ENCODE measurements around the gene FBXW2. TPM values are rescaled to one million over a fixed set of nuclear protein-coding genes. Genes with fewer than 3 reads are reported as not detected.
A peak's percentile ranks its signal among the peaks of the same experiment; 100 is the strongest.

Gene FBXW2, protein sequence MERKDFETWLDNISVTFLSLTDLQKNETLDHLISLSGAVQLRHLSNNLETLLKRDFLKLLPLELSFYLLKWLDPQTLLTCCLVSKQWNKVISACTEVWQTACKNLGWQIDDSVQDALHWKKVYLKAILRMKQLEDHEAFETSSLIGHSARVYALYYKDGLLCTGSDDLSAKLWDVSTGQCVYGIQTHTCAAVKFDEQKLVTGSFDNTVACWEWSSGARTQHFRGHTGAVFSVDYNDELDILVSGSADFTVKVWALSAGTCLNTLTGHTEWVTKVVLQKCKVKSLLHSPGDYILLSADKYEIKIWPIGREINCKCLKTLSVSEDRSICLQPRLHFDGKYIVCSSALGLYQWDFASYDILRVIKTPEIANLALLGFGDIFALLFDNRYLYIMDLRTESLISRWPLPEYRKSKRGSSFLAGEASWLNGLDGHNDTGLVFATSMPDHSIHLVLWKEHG
- 22.3 TPM for polyA plus RNA-seq (2013, experiment 1 of 2)
- 23.1 TPM for polyA plus RNA-seq (2013, experiment 2 of 2)

DNA sequence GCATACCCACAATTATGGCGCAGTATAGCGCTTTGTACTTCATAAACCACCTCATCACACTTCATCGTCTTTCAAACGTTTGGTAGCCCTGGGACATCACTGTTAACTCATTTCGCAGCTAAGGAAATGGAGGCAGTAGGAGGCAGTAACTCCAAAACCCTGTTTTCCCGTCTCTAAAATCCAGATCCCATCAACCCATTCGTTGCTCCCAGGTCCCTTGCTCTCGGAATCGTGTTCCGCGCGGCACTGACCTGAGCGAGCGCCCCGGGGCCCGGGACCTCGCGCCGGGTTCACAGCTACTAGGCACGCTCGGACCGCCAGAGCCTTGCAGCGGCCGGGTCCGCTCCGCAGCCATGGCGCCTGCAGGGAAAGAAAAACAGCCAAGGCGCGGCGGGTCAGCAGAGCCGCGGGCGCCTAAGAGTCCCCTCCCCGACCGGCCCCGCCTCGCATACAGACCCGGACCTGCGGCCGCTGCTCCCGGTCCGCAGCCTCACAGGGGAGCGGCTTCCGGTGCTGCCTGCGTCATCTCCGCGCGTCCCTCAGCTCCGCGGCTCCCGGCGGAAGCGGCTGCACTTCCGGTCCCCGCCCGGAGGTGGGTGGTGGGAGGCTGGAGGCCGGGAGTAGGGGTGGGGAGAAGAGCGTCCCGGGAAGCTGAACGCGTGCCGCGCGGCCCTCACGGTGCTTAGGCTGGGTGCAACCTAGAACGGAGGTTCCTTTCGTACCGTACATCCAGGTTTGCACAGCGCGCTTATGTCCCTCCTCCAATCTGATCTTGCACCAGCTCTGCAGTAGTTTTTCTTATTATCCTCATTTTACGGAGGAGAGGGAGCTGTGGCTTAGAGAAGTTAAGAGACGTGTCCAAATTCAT, at the start of gene FBXW2:
TSS of gene FBXW2 (minus strand) at position 519 of the 868 bp plus-strand sequence. CDS start 5,158 bp downstream, outside the sequence.
- no peaks in the 10 kb centered on the region for H3K9me3 ChIP-seq (replicated peaks in 1 of 2; ENCODE audit: control insufficient read depth in 2 of 2, insufficient read depth in 1 of 2, low read depth in 1 of 2, low read length in 2 of 2)
- H3K14ac ChIP-seq (ENCODE audit: low read length), result peak within 1 kb of the TSS; percentile 39
- no peak within 1 kb of the TSS for H2BK120ac ChIP-seq (ENCODE audit: low read depth, low read length)
- H3K18ac ChIP-seq (ENCODE audit: low read length), result peak within 1 kb of the TSS; percentile 95
- H3K27ac ChIP-seq (replicated peaks; ENCODE audit: low read length), result peak within 1 kb of the TSS; percentile 56
- peak within 1 kb of the TSS; percentile 89 for H2AFZ ChIP-seq (ENCODE audit: low read length)
- no peaks in the 10 kb centered on the region for H3K27me3 ChIP-seq (ENCODE audit: control insufficient read depth in 3 of 3, insufficient read depth in 3 of 3, low read depth in 1 of 3, low read length in 3 of 3)
- H3K79me1 ChIP-seq (ENCODE audit: low read depth, low read length), result peaks cover 2% of the 10 kb centered on the region
- no peak within 1 kb of the TSS for H2AK5ac ChIP-seq (ENCODE audit: low read depth, low read length)
- no peak within 1 kb of the TSS for H2BK5ac ChIP-seq (ENCODE audit: low read length)
- peak within 1 kb of the TSS; percentile 98 for H3K23ac ChIP-seq (ENCODE audit: low read depth, low read length, poor library complexity)
- H3K4me1 ChIP-seq (ENCODE audit: control insufficient read depth in 2 of 2, insufficient read depth in 1 of 2, low read depth in 1 of 2, low read length in 2 of 2), result peaks cover 3% of the 10 kb centered on the region in 2 donors
- H2BK15ac ChIP-seq (ENCODE audit: low read length), result no peak within 1 kb of the TSS
- H3K4me3 ChIP-seq (ENCODE audit: low read length in 2 of 2), result peak within 1 kb of the TSS; percentile 77 to 94
- H4K8ac ChIP-seq (ENCODE audit: low read depth, low read length), result no peak within 1 kb of the TSS
- DNase-seq (ENCODE audit: low spot score), result peak; percentile 88
- WGBS, 2 donors (ENCODE audit: extremely low coverage in 2 of 2, insufficient read length in 2 of 2, insufficient replicate concordance in 1 of 2), result no CpG with 5 or more reads among the region's 72 CpGs
- no peak within 1 kb of the TSS for H2BK12ac ChIP-seq (ENCODE audit: low read length)
- peak within 1 kb of the TSS; percentile 92 for H3K9ac ChIP-seq (ENCODE audit: low read depth, low read length, poor library complexity)
- peak within 1 kb of the TSS; percentile 81 for H3K4me2 ChIP-seq (ENCODE audit: insufficient read depth, low read length, poor library complexity, severe bottlenecking)
- H3K4ac ChIP-seq (ENCODE audit: low read length), result no peak within 1 kb of the TSS
- H4K91ac ChIP-seq (ENCODE audit: low read depth, low read length, poor library complexity), result no peak within 1 kb of the TSS
- H3K36me3 ChIP-seq (replicated peaks in 1 of 2; ENCODE audit: control insufficient read depth in 2 of 2, insufficient read depth in 2 of 2, low read length in 2 of 2), result peaks cover 3 to 32% of the 10 kb centered on the region in 2 donors

DNA sequence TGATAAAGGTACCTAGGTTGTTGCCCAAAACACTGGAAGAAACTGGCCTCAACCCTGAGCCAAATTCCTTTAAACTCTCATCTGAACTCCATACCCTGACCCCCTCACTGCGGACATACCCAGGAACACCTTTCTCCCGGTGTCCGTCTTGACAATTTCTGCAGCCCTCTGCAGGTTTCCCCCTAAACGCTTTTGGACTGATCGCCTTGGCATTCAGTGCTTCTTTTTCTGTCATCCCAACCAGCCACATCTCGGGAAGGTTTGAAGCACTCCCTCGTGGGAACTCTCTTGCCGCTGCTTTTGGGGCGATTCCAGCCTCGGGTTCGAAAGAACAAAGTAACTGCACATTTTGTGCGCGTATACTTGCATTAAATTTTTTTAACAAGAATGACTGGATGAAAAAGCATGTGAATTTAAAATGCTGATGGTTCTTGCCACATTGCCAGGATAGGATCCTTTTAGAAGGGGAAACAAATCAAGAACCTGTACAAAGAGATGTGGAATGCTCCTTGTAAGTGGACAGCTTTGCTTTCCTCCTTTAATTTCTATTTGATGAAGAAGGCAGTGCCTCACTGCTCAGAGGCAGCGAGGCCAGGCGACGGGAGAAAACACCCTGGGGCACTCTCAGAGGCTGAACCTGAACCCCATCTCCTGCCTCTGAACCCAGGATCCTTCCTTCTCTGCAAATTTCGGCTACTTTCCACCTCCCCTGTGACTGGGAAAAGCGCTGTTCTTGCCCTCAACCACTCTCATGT, 48.9 kb upstream of the FBXW2 start:
- peaks cover 8% of the 10 kb centered on the region for H3K79me1 ChIP-seq (ENCODE audit: low read depth, low read length)
- H3K9ac ChIP-seq (ENCODE audit: low read depth, low read length, poor library complexity), result peak overlapping the region; percentile 93
- H3K23ac ChIP-seq (ENCODE audit: low read depth, low read length, poor library complexity), result peak overlapping the region; percentile 98
- H3K4ac ChIP-seq (ENCODE audit: low read length), result peak overlapping the region; percentile 91
- H2BK15ac ChIP-seq (ENCODE audit: low read length), result peak overlapping the region; percentile 49
- no peak overlapping the region for H2AFZ ChIP-seq (ENCODE audit: low read length)
- H3K18ac ChIP-seq (ENCODE audit: low read length), result peak overlapping the region; percentile 99
- peaks cover 4 to 6% of the 10 kb centered on the region in 2 donors for H3K4me1 ChIP-seq (ENCODE audit: control insufficient read depth in 2 of 2, insufficient read depth in 1 of 2, low read depth in 1 of 2, low read length in 2 of 2)
- H3K36me3 ChIP-seq (replicated peaks in 1 of 2; ENCODE audit: control insufficient read depth in 2 of 2, insufficient read depth in 2 of 2, low read length in 2 of 2), result peaks cover 0 to 3% of the 10 kb centered on the region in 2 donors
- DNase-seq (ENCODE audit: low spot score), result peak; percentile 23
- peaks cover 0 to 2% of the 10 kb centered on the region in 2 donors for H3K9me3 ChIP-seq (replicated peaks in 1 of 2; ENCODE audit: control insufficient read depth in 2 of 2, insufficient read depth in 1 of 2, low read depth in 1 of 2, low read length in 2 of 2)
- H3K27ac ChIP-seq (replicated peaks; ENCODE audit: low read length), result peak overlapping the region; percentile 80
- no CpG with 5 or more reads among the region's 18 CpGs for WGBS, 2 donors (ENCODE audit: extremely low coverage in 2 of 2, insufficient read length in 2 of 2, insufficient replicate concordance in 1 of 2)
- peak overlapping the region; percentile 94 for H3K4me2 ChIP-seq (ENCODE audit: insufficient read depth, low read length, poor library complexity, severe bottlenecking)
- H3K27me3 ChIP-seq (ENCODE audit: control insufficient read depth in 3 of 3, insufficient read depth in 3 of 3, low read depth in 1 of 3, low read length in 3 of 3), result no peaks in the 10 kb centered on the region
- H4K8ac ChIP-seq (ENCODE audit: low read depth, low read length), result peak overlapping the region; percentile 95
- H2BK12ac ChIP-seq (ENCODE audit: low read length), result no peak overlapping the region
- peak overlapping the region; percentile 83 for H3K14ac ChIP-seq (ENCODE audit: low read length)
- H2BK120ac ChIP-seq (ENCODE audit: low read depth, low read length), result peak overlapping the region; percentile 21
- peak overlapping the region in 1 of 2 donors; percentile 97 for H3K4me3 ChIP-seq (ENCODE audit: low read length in 2 of 2)
- H4K91ac ChIP-seq (ENCODE audit: low read depth, low read length, poor library complexity), result no peak overlapping the region
- peak overlapping the region; percentile 70 for H2AK5ac ChIP-seq (ENCODE audit: low read depth, low read length)
- H2BK5ac ChIP-seq (ENCODE audit: low read length), result peak overlapping the region; percentile 85

DNA sequence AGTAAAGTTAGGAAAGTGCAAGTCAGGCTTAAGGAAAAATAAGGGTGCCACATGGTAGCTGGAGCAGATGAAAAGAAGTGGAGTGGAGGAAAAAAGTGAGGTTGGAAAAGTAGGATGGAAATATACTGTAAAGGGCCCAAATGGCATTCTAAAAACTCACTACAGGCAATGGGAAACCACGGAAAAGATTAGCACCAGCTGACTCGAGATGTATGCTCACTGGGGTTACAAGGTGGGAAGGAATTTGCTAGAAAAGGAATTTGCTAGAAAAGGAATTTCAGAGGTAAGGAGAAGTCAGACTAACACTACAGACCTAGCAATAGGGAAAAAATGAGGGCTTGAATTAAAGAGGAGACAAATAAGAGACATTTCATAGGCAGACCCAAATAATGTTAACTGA, 45.9 kb upstream of the FBXW2 start:
- no peak for DNase-seq (ENCODE audit: low spot score)
- WGBS, 2 donors (ENCODE audit: extremely low coverage in 2 of 2, insufficient read length in 2 of 2, insufficient replicate concordance in 1 of 2), result no CpG with 5 or more reads among the region's 2 CpGs
- H3K36me3 ChIP-seq (replicated peaks in 1 of 2; ENCODE audit: control insufficient read depth in 2 of 2, insufficient read depth in 2 of 2, low read length in 2 of 2), result no peaks in the 10 kb centered on the region

More for the DNA sequence above, 45.9 kb upstream of the FBXW2 start:
- Histone ChIP-seq H4K91ac (ENCODE audit: low read depth, low read length, poor library complexity) (no peak overlapping the region), H2BK12ac (ENCODE audit: low read length) (no peak overlapping the region), H3K79me1 (ENCODE audit: low read depth, low read length) (peaks cover 8% of the 10 kb centered on the region), H3K23ac (ENCODE audit: low read depth, low read length, poor library complexity) (no peak overlapping the region), H3K4me1 (ENCODE audit: control insufficient read depth in 2 of 2, insufficient read depth in 1 of 2, low read depth in 1 of 2, low read length in 2 of 2) (peaks cover 0 to 6% of the 10 kb centered on the region in 2 donors), H2AK5ac (ENCODE audit: low read depth, low read length) (no peak overlapping the region), H3K4me2 (ENCODE audit: insufficient read depth, low read length, poor library complexity, severe bottlenecking) (no peak overlapping the region), H3K4ac (ENCODE audit: low read length) (no peak overlapping the region), H2BK5ac (ENCODE audit: low read length) (no peak overlapping the region), H3K18ac (ENCODE audit: low read length) (no peak overlapping the region), H2BK15ac (ENCODE audit: low read length) (no peak overlapping the region), H2AFZ (ENCODE audit: low read length) (no peak overlapping the region), H2BK120ac (ENCODE audit: low read depth, low read length) (no peak overlapping the region), H3K9me3 (replicated peaks in 1 of 2; ENCODE audit: control insufficient read depth in 2 of 2, insufficient read depth in 1 of 2, low read depth in 1 of 2, low read length in 2 of 2) (peaks cover 0 to 2% of the 10 kb centered on the region in 2 donors), H3K9ac (ENCODE audit: low read depth, low read length, poor library complexity) (no peak overlapping the region), H4K8ac (ENCODE audit: low read depth, low read length) (no peak overlapping the region), H3K27me3 (ENCODE audit: control insufficient read depth in 3 of 3, insufficient read depth in 3 of 3, low read depth in 1 of 3, low read length in 3 of 3) (no peaks in the 10 kb centered on the region), H3K27ac (replicated peaks; ENCODE audit: low read length) (no peak overlapping the region), H3K14ac (ENCODE audit: low read length) (no peak overlapping the region), H3K4me3 (ENCODE audit: low read length in 2 of 2) (no peak overlapping the region)
